Mesenchymal stem cell (in vitro differentiated cells and primary cell): ENCODE results near the gene HNF4A.

Source experiments
- DNase-seq: peaks from one replicate; pipeline ENCODE4 v3.0.0-alpha.2; 2013
- H2AFZ ChIP-seq: one replicate; pipeline ENCODE4 v1.6.1; 2013; ENCODE audit warnings: low read depth, mild to moderate bottlenecking, control low read depth, inconsistent platforms, low read length, moderate library complexity
- H2AK5ac ChIP-seq: 2 replicates; pipeline ENCODE4 v1.6.1; 2013; ENCODE audit warnings: low read length, moderate library complexity, mild to moderate bottlenecking, inconsistent platforms; ENCODE audit not compliant: severe bottlenecking
- H2BK120ac ChIP-seq: one replicate; pipeline ENCODE4 v1.6.1; 2013; ENCODE audit warnings: low read depth, mild to moderate bottlenecking, inconsistent platforms, low read length, moderate library complexity
- H2BK12ac ChIP-seq, 2 experiments: one replicate each; pipeline ENCODE4 v1.6.1; 2013; ENCODE audit warnings: inconsistent platforms in 2 of 2, low read length in 2 of 2, mild to moderate bottlenecking in 2 of 2, moderate library complexity in 2 of 2, control low read depth in 1 of 2
- H2BK15ac ChIP-seq: one replicate; pipeline ENCODE4 v1.6.1; 2013; ENCODE audit warnings: mild to moderate bottlenecking, low read depth, inconsistent platforms; ENCODE audit not compliant: poor library complexity, severe bottlenecking
- H2BK5ac ChIP-seq: 2 replicates; pipeline ENCODE4 v1.6.1; 2013; ENCODE audit warnings: low read depth, mild to moderate bottlenecking, low read length, control low read depth, inconsistent platforms; ENCODE audit not compliant: poor library complexity, severe bottlenecking
- H3K14ac ChIP-seq, 2 experiments: one replicate each; pipeline ENCODE4 v1.6.1; 2013; ENCODE audit warnings: inconsistent platforms in 2 of 2, low read length in 2 of 2, control low read depth in 1 of 2, mild to moderate bottlenecking in 1 of 2, moderate library complexity in 1 of 2
- H3K18ac ChIP-seq, 2 experiments: one replicate each; pipeline ENCODE4 v1.6.1; 2013; ENCODE audit warnings: inconsistent platforms in 2 of 2, low read length in 2 of 2, control low read depth in 1 of 2, low read depth in 1 of 2, mild to moderate bottlenecking in 1 of 2
- H3K23ac ChIP-seq, 2 experiments: one replicate each; pipeline ENCODE4 v1.6.1; 2013; ENCODE audit warnings: inconsistent platforms in 2 of 2, low read length in 2 of 2, mild to moderate bottlenecking in 2 of 2, moderate library complexity in 2 of 2, control low read depth in 1 of 2
- H3K27ac ChIP-seq: 2 replicates; pipeline ENCODE4 v1.5.1; 2013; ENCODE audit warnings: mild to moderate bottlenecking, moderate library complexity, low read length, control low read depth, inconsistent platforms; ENCODE audit not compliant: poor library complexity, severe bottlenecking
- H3K27me3 ChIP-seq, 2 experiments: 2 replicates each; pipeline versions ENCODE4 v1.6.1 to v1.7.0; 2013; ENCODE audit warnings: low read length in 2 of 2, mild to moderate bottlenecking in 2 of 2, moderate library complexity in 2 of 2, control low read depth in 1 of 2, inconsistent platforms in 1 of 2; ENCODE audit not compliant: control insufficient read depth in 1 of 2, insufficient read depth in 1 of 2
- H3K36me3 ChIP-seq, 2 experiments: 2 replicates each; pipeline versions ENCODE4 v1.6.1 to v1.7.0; 2013; ENCODE audit warnings: low read length in 2 of 2, control low read depth in 1 of 2, inconsistent platforms in 1 of 2, low read depth in 1 of 2, mild to moderate bottlenecking in 1 of 2; ENCODE audit not compliant: insufficient read depth in 2 of 2, control insufficient read depth in 1 of 2
- H3K4ac ChIP-seq, 2 experiments: one replicate each; pipeline ENCODE4 v1.6.1; 2013; ENCODE audit warnings: inconsistent platforms in 2 of 2, low read length in 2 of 2, mild to moderate bottlenecking in 2 of 2, moderate library complexity in 2 of 2, control low read depth in 1 of 2, low read depth in 1 of 2
- H3K4me1 ChIP-seq: 2 replicates; pipeline ENCODE4 v1.6.1; 2013; ENCODE audit warnings: low read depth, low read length, control low read depth; ENCODE audit not compliant: control insufficient read depth, insufficient read depth
- H3K4me2 ChIP-seq: 2 replicates; pipeline ENCODE4 v1.6.1; 2013; ENCODE audit warnings: low read length, mild to moderate bottlenecking, inconsistent platforms; ENCODE audit not compliant: poor library complexity, severe bottlenecking
- H3K4me3 ChIP-seq, 2 experiments: 2 replicates each; pipeline versions ENCODE4 v1.5.1 to v1.7.0; 2013; ENCODE audit warnings: low read length in 2 of 2, mild to moderate bottlenecking in 2 of 2, control low read depth in 1 of 2, low read depth in 1 of 2; ENCODE audit not compliant: insufficient read depth in 1 of 2
- H3K79me1 ChIP-seq: replicated peaks from 2 replicates; pipeline ENCODE4 v1.6.1; 2013; ENCODE audit warnings: mild to moderate bottlenecking, control low read depth, low read length, inconsistent platforms; ENCODE audit not compliant: poor library complexity, severe bottlenecking
- H3K9ac ChIP-seq: 2 replicates; pipeline ENCODE4 v1.7.0; 2013; ENCODE audit warnings: mild to moderate bottlenecking, low read length, moderate library complexity
- H3K9me3 ChIP-seq: 2 replicates; pipeline ENCODE4 v1.7.0; 2013; ENCODE audit warnings: mild to moderate bottlenecking, low read length; ENCODE audit not compliant: control insufficient read depth
- H4K8ac ChIP-seq: one replicate; pipeline ENCODE4 v1.6.1; 2013; ENCODE audit warnings: inconsistent platforms, mild to moderate bottlenecking, low read length, moderate library complexity
- H4K91ac ChIP-seq: one replicate; pipeline ENCODE4 v1.6.1; 2013; ENCODE audit warnings: mild to moderate bottlenecking, low read length, inconsistent platforms
- WGBS: methylation state at CpG from one replicate; pipeline ENCODE4 v1.1.7; 2013; ENCODE audit warnings: mixed read lengths; 5-methylcytosine and 5-hydroxymethylcytosine counted together

Gene HNF4A

GRCh38 chr20:44336725-44337380, 18.6 kb upstream of the HNF4A start, which contains the start of gene R3HDML:
R3HDML (plus strand) TSS chr20:44337043; CDS start chr20:44337158, 115 bp downstream.
- H2BK12ac ChIP-seq, result no peak within 1 kb of the TSS
- H3K14ac ChIP-seq, result no peak within 1 kb of the TSS
- H3K18ac ChIP-seq, result no peak within 1 kb of the TSS

DNA sequence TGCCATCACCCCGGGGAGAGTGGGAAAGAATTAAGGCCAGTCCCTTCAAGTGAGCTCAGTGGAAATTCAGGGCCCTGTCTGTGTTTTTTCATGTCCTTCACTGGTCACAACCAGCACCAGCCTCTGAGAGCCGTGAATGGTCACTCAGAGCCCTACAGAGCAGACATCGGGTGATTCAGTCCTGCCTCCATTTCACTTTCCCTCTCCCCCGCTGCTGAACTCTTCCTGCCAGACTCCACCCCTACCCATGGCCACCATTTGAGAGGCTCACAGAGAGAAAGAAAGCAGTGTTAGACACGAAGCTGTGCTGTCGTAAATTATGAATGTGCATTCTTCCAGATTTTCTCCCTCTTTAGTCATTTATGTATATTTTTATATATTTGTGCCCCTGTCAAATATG, 13.3 kb upstream of the HNF4A start:
- WGBS, result 71% methylated on average over 4 of the region's 6 CpGs
- Histone ChIP-seq H2AFZ (no peak overlapping the region), H3K36me3 (no peaks in the 10 kb centered on the region), H3K9me3 (no peaks in the 10 kb centered on the region), H2AK5ac (no peak overlapping the region), H3K79me1 (no peaks in the 10 kb centered on the region), H3K23ac (no peak overlapping the region), H4K91ac (no peak overlapping the region), H3K27ac (no peak overlapping the region), H3K27me3 (peaks cover 7 to 20% of the 10 kb centered on the region in 2 experiments), H2BK15ac (no peak overlapping the region), H3K4ac (no peak overlapping the region), H2BK5ac (no peak overlapping the region), H3K14ac (no peak overlapping the region), H4K8ac (no peak overlapping the region), H3K4me1 (peaks cover 2% of the 10 kb centered on the region), H2BK120ac (no peak overlapping the region), H3K9ac (peak overlapping the region; percentile 77), H3K4me3 (no peak overlapping the region), H3K18ac (no peak overlapping the region), H2BK12ac (no peak overlapping the region), H3K4me2 (no peak overlapping the region)
- DNase-seq, result no peak

More at GRCh38 chr20:44336725-44337380, 18.6 kb upstream of the HNF4A start, which contains the start of gene R3HDML:
- Histone ChIP-seq H3K9me3 (no peaks in the 10 kb centered on the region), H4K8ac (peak within 1 kb of the TSS; percentile 25), H2BK5ac (no peak within 1 kb of the TSS), H3K4me2 (no peak within 1 kb of the TSS), H3K23ac (no peak within 1 kb of the TSS), H3K27ac (no peak within 1 kb of the TSS), H3K27me3 (peaks cover 31 to 64% of the 10 kb centered on the region in 2 experiments), H2BK120ac (no peak within 1 kb of the TSS), H3K4me3 (no peak within 1 kb of the TSS), H3K4ac (no peak within 1 kb of the TSS), H2AK5ac (no peak within 1 kb of the TSS), H3K36me3 (no peaks in the 10 kb centered on the region), H2AFZ (no peak within 1 kb of the TSS), H3K4me1 (peaks cover 7% of the 10 kb centered on the region), H3K9ac (no peak within 1 kb of the TSS), H2BK15ac (no peak within 1 kb of the TSS), H3K79me1 (no peaks in the 10 kb centered on the region), H4K91ac (no peak within 1 kb of the TSS)
- no peak for DNase-seq
- 89% methylated on average over 16 of the region's 16 CpGs for WGBS

DNA sequence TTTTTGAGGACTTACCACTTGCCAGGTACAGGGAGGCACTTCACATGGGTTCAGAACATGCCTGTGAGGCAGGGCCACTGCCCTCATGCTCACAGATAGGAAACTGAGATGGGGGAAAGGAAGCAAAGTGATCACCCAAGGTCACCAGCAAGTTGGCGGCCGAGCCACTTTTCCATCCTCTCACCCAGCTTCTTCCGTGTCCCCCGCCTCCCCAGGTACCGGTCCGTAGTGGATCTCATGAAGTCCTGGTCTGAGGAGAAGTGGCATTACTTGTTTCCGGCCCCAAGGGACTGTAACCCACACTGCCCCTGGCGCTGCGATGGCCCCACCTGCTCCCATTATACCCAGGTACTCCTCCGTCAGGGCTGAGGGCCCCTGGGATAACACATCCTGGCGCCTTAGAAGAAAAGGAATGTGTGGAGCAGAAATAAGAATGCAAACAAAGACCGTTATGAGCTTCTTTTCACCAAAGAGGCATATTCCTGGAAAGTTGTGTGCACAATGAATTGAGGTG, 12.3 kb upstream of the HNF4A start:
- H3K9me3 ChIP-seq, result no peaks in the 10 kb centered on the region
- 85% methylated on average over 10 of the region's 12 CpGs for WGBS
- H3K27me3 ChIP-seq, result peaks cover 0 to 10% of the 10 kb centered on the region in 2 experiments
- H4K8ac ChIP-seq, result no peak overlapping the region
- no peaks in the 10 kb centered on the region for H3K79me1 ChIP-seq
- H3K14ac ChIP-seq, result no peak overlapping the region
- no peak overlapping the region for H3K4ac ChIP-seq
- peaks cover 2% of the 10 kb centered on the region for H3K4me1 ChIP-seq
- no peak overlapping the region for H3K27ac ChIP-seq
- no peak overlapping the region for H2BK15ac ChIP-seq
- no peak overlapping the region for H2AFZ ChIP-seq
- H2BK12ac ChIP-seq, result no peak overlapping the region
- no peak overlapping the region for H2BK120ac ChIP-seq
- no peaks in the 10 kb centered on the region for H3K36me3 ChIP-seq
- H2AK5ac ChIP-seq, result no peak overlapping the region
- no peak overlapping the region for H3K9ac ChIP-seq
- no peak overlapping the region for H3K4me3 ChIP-seq
- no peak overlapping the region for H3K23ac ChIP-seq
- H3K18ac ChIP-seq, result no peak overlapping the region
- DNase-seq, result no peak
- no peak overlapping the region for H2BK5ac ChIP-seq
- no peak overlapping the region for H4K91ac ChIP-seq
- H3K4me2 ChIP-seq, result no peak overlapping the region

DNA sequence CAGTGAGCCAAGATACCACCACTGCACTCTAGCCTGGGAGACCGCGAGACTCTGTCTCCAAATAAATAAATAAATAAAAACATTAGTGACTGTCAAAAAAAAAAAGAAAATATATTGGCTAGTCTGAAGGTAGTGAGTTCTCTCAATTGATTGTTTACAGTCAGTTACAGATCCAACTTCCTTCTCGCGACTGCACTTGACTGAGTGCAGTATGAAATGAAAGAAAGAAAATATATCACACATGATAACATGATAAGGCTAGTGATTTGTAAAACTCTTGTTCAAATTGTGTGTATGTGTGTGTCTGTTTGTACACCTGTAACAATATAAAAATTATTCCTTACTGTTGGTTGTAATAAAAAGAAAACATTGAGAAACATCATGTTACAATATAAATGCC, 10.8 kb upstream of the HNF4A start:
- Histone ChIP-seq H2AFZ (no peak overlapping the region), H3K4ac (no peak overlapping the region), H2BK120ac (no peak overlapping the region), H4K8ac (no peak overlapping the region), H2BK12ac (no peak overlapping the region), H3K27ac (no peak overlapping the region), H3K18ac (no peak overlapping the region), H3K36me3 (no peaks in the 10 kb centered on the region), H3K79me1 (no peaks in the 10 kb centered on the region), H3K4me3 (no peak overlapping the region), H3K4me1 (peaks cover 2% of the 10 kb centered on the region), H3K23ac (no peak overlapping the region), H2BK5ac (no peak overlapping the region), H3K9me3 (no peaks in the 10 kb centered on the region), H3K14ac (no peak overlapping the region), H2AK5ac (no peak overlapping the region), H3K27me3 (peaks cover 0 to 10% of the 10 kb centered on the region in 2 experiments), H4K91ac (no peak overlapping the region), H3K4me2 (no peak overlapping the region), H2BK15ac (no peak overlapping the region), H3K9ac (no peak overlapping the region)
- DNase-seq, result no peak
- WGBS, result no CpG with 5 or more reads among the region's 4 CpGs
